Ascending aorta (tissue), 2 donors: Measurements from ENCODE around the gene NKG7. TPM values are rescaled to one million over a fixed set of nuclear protein-coding genes. Genes with fewer than 3 reads are reported as not detected.

ENCODE experiments used
- DNase-seq, 2 donors: peaks; one replicate each; pipeline ENCODE4 v3.0.0-alpha.2; 2019; ENCODE audit warnings: low spot score in 2 of 2
- H3K27ac ChIP-seq, 2 donors: fragments of 200-600 bp; sonication (generic); one replicate each; pipeline ENCODE4 v1.5.1; 2016 to 2017; ENCODE audit warnings: mild to moderate bottlenecking in 1 of 2
- H3K27me3 ChIP-seq: fragments of 200-600 bp; sonication (generic); one replicate; pipeline ENCODE4 v1.5.1; 2017
- H3K36me3 ChIP-seq, 2 donors: fragments of 200-600 bp; sonication (generic); one replicate each; pipeline ENCODE4 v1.5.1; 2016
- H3K4me1 ChIP-seq, 2 donors: fragments of 200-600 bp; sonication (generic); one replicate each; pipeline ENCODE4 v1.5.1; 2016 to 2017; ENCODE audit warnings: mild to moderate bottlenecking in 1 of 2
- H3K4me3 ChIP-seq, 2 donors: fragments of 200-600 bp; sonication (generic); one replicate each; pipeline ENCODE4 v1.5.1; 2016 to 2017; ENCODE audit warnings: mild to moderate bottlenecking in 1 of 2
- H3K9me3 ChIP-seq, 2 donors: fragments of 200-600 bp; sonication (generic); one replicate each; pipeline ENCODE4 v1.5.1; 2016
- CTCF ChIP-seq, 3 experiments: fragments of 200-600 bp in 2 of 3; fragments of 450-650 bp in 1 of 3; sonication (generic) in 2 of 3; IDR thresholded peaks; one replicate each; pipeline ENCODE4 v1.5.1; 2016 to 2019; ENCODE audit warnings: antibody characterized with exemption in 3 of 3, mild to moderate bottlenecking in 1 of 3, moderate library complexity in 1 of 3
- intact Hi-C: fragments of 100-400 bp; cut with DNase I; formaldehyde crosslinking; loops from one replicate; pipeline ENCODE4 v1.15.1; 2023
- total RNA-seq: library from RNA; depleted of rRNA; stranded (reverse); fragments of >200 nt; gene quantifications from one replicate; pipeline ENCODE4 v1.1.0, GENCODE V29; 2016

NKG7 gene
- total RNA-seq, 1 donor from 2014 or later, result 30.2 TPM

DNA sequence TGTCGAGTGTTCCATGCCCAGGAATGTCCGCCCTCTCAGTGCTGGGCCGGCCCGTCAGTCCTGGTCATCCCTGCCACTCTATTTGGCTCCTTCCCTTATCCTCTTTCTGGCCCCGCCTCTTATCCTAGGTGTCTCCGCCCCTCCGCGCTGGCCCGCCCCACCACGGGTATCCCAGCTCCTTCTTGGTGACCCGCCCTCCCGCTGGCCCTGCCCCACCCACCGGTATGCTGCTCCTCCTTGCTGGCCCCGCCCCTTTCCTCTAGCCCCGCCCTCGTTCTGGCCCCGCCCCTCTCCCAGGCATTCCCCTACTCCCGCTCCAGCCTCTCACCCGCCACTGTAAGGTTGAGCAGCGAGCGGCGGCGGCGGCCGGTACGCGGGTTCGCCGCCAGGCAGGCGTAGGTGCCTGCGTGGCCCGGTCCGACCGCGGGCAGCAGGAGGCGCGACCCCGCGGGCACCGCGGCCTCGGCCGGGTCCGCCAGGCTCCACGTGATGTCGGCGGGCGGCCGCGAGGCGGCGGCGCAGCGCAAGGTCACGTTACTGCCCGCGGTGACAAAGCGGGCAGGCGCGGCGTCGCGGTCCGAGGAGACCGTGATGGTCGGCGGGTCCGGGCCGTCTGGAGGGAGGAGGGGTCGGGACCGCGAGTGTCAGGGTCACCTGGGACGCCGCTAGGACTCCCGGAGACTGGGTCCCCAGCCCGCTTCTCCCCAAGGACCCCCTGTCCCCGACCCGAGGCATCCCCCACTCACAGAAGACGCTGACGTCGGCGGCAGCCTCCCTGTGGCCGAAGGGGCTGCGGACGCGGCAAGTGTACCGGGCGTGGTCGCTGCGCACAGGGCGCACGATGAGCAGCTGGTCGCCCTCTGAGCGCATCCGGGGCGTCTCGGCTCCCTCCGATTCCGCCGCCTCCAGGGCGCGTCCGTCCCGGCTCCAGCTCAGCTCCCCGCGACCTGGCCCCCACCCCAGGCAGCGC, 32.5 kb downstream of the NKG7 start:
- intact Hi-C loops, result loop anchor here (1.0 to 2.0 kb wide), 8 partner anchors 26 to 437 kb away; partner anchors contain the start of genes CTU1, ETFB and ZNF175
- Histone ChIP-seq H3K9me3 (no peaks in the 10 kb centered on the region), H3K27me3 (no peaks in the 10 kb centered on the region), H3K4me1 (peaks cover 0 to 4% of the 10 kb centered on the region in 2 donors), H3K4me3 (peak overlapping the region; percentile 82 to 85), H3K27ac (peak overlapping the region; percentile 92 to 93), H3K36me3 (peaks cover 3 to 4% of the 10 kb centered on the region in 2 donors)
- DNase-seq, result peak; percentile 98 to 100
- peak in 2 of 3 experiments; percentile 23 to 83 for TF ChIP-seq CTCF (IDR thresholded peaks at IDR 0.05)

GRCh38 chr19:51339313-51339686, 33.2 kb downstream of the NKG7 start:
- Histone ChIP-seq H3K27ac (peak overlapping the region; percentile 92 to 93), H3K4me1 (peaks cover 0 to 4% of the 10 kb centered on the region in 2 donors), H3K27me3 (no peaks in the 10 kb centered on the region), H3K9me3 (no peaks in the 10 kb centered on the region), H3K4me3 (peak overlapping the region; percentile 57 to 85), H3K36me3 (no peaks in the 10 kb centered on the region)
- intact Hi-C loops, result loop anchor here (1.0 to 2.0 kb wide), 5 partner anchors 55 to 438 kb away; no protein-coding TSS in a partner anchor
- TF ChIP-seq CTCF (IDR thresholded peaks at IDR 0.05), result no peak
- no peak for DNase-seq

DNA sequence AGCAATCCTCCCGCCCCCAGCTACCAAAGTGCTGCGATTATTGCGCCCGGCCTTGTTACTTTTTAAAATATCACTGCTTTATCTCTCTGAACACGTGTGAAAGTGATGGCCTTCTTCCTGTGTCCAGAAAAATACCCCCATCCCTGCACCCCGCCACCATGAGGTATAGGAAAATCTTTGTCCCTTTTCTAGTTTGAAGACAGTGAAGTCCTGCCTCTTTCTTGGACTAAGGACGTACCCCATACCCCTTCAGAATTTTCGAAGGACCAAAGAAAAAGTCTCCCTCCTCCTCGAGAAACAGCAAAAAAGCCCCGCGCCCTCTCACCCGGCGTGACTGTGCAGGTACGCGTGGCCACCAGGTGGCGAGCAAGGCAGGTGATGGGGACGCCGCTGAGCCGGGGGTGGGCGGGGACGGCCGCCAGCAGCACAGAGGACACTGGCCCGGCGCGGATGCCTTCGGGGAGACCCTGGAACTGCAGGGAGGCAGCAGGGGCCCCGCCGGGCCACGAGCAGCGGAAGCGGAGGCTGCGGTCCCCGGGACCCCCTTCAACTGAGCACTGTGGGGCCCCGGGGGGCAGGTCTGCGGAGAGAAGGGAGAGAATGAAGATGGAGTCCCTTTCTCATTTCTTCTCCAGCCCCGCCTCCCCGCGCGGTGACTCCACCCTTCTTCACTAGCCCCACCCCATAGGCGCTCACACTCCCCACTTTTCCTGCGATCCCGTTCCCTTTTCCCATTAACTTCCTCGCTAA, 33.7 kb downstream of the NKG7 start:
- Histone ChIP-seq H3K27ac (peak overlapping the region; percentile 92 to 93), H3K27me3 (no peaks in the 10 kb centered on the region), H3K36me3 (no peaks in the 10 kb centered on the region), H3K4me3 (peak overlapping the region; percentile 57 to 85), H3K4me1 (peaks cover 0 to 4% of the 10 kb centered on the region in 2 donors), H3K9me3 (no peaks in the 10 kb centered on the region)
- intact Hi-C loops, result loop anchor here (1.0 to 2.0 kb wide), 7 partner anchors 56 to 438 kb away; no protein-coding TSS in a partner anchor
- peak; percentile 47 to 92 for DNase-seq
- peak; percentile 83 to 97 (median 90) for TF ChIP-seq CTCF (IDR thresholded peaks at IDR 0.05)

- Histone ChIP-seq H3K4me1 (peaks cover 0 to 4% of the 10 kb centered on the region in 2 donors), H3K4me3 (peak overlapping the region in 1 of 2 donors; percentile 85), H3K27ac (no peak overlapping the region), H3K27me3 (no peaks in the 10 kb centered on the region), H3K9me3 (no peaks in the 10 kb centered on the region), H3K36me3 (no peaks in the 10 kb centered on the region)
- intact Hi-C loops, result loop anchor here (1.0 to 2.0 kb wide), 4 partner anchors 101 to 439 kb away; no protein-coding TSS in a partner anchor
- no peak for TF ChIP-seq CTCF (IDR thresholded peaks at IDR 0.05)
- DNase-seq, result no peak
Observed at GRCh38 chr19:51337861-51338562, 34.4 kb downstream of the NKG7 start.
